ENCODE data around the gene FNTB. TPM values are rescaled to one million over a fixed set of nuclear protein-coding genes. Genes with fewer than 3 reads are reported as not detected.

Gene FNTB
- total RNA-seq, 1 donor from 2014 or later = 19.9 TPM

DNA sequence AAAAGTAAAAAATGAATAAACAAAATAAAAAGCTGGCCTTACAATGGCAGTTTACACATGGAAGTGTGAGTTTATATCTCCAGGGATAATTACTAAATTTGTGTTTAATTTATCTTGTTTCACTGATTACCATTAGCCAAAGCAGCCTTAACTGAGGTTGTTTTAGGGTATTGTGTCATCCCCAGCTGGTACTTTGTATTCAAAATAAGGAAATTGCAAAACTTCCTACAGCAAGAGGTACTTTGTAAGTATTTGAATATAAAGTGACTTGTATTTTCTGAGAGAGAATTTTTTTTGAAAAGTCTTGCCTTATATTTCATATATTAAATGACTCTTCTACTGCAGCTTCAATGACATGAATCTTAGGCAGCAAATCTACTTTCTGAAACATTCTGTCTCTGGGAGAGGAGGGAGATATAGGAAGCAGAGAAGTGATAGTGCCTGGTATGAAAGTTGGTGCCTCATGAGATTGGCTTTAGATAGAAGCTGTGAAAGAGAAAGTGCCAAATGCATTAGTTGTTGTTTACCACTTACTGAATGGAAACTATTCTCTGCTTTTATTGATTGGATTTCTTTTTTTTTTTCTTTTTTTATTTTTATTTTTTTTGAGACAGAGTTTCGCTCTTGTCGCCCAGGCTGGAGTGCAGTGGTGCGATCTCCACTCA is 6.7 kb downstream of the FNTB start:
- H4K20me1 ChIP-seq (ENCODE audit: insufficient read depth, low read length) = no peaks in the 10 kb centered on the region
- FAIRE-seq (no peak), DNase-seq (ENCODE audit: low read depth) (no peak)
- no peaks in the 10 kb centered on the region for H3K9me3 ChIP-seq (ENCODE audit: insufficient read depth, low read depth, low read length)
- no peak overlapping the region for H3K27ac ChIP-seq (ENCODE audit: low read depth, low read length)
- Mint-ChIP-seq H3K27me3 (ENCODE audit: low read depth, unreplicated experiment) (no peaks in the 10 kb centered on the region), H3K36me3 (ENCODE audit: low read depth, unreplicated experiment) (no peaks in the 10 kb centered on the region), H3K4me3 (ENCODE audit: unreplicated experiment) (no peak overlapping the region), H3K27ac (ENCODE audit: unreplicated experiment) (no peak overlapping the region), H3K9me3 (ENCODE audit: unreplicated experiment) (no peaks in the 10 kb centered on the region), H3K4me1 (ENCODE audit: low read depth, unreplicated experiment) (peaks cover 9% of the 10 kb centered on the region)
- H3K27me3 ChIP-seq (ENCODE audit: insufficient read depth, low read length) = no peaks in the 10 kb centered on the region
- peaks cover 1% of the 10 kb centered on the region for H3K4me1 ChIP-seq (ENCODE audit: insufficient read depth, low read length)
- no peak for TF ChIP-seq EZH2 (IDR thresholded peaks at IDR 0.05; ENCODE audit: insufficient read depth, low read length)
- TF ChIP-seq CTCF (IDR thresholded peaks at IDR 0.05; ENCODE audit: insufficient read depth, low read depth, low read length) = no peak
- H3K36me3 ChIP-seq (ENCODE audit: insufficient read depth, low read length) = no peaks in the 10 kb centered on the region
- H2AFZ ChIP-seq (ENCODE audit: low read depth, low read length) = no peak overlapping the region
- H3K9ac ChIP-seq (ENCODE audit: low read length) = no peak overlapping the region
- H3K4me2 ChIP-seq (ENCODE audit: low read length) = no peak overlapping the region
- no peak overlapping the region for H3K4me3 ChIP-seq (ENCODE audit: insufficient read depth, low read depth, low read length)
- H3K79me2 ChIP-seq (ENCODE audit: insufficient read depth, low read length) = peaks cover 53% of the 10 kb centered on the region

DNA sequence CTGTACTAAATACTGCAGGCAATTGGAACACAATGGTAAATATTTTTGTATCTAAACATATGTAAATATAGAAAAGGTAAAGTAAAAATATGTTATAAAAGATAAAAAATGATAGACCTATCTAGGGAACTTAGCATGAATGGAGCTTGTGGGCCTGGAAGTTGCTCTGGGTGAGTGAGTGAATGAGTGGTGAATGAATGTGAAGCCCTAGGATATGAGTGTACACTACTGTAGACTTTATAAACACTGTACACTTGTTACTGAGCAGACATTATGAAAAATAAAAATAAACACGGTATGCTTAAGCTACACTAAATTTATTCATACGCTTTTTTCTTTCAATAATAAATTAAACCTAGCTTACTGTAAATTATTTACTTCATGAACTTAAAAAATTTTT is 7.8 kb downstream of the FNTB start:
- Mint-ChIP-seq H3K4me1 (ENCODE audit: low read depth, unreplicated experiment) (peaks cover 11% of the 10 kb centered on the region), H3K27me3 (ENCODE audit: low read depth, unreplicated experiment) (no peaks in the 10 kb centered on the region), H3K4me3 (ENCODE audit: unreplicated experiment) (no peak overlapping the region), H3K27ac (ENCODE audit: unreplicated experiment) (no peak overlapping the region), H3K9me3 (ENCODE audit: unreplicated experiment) (no peaks in the 10 kb centered on the region), H3K36me3 (ENCODE audit: low read depth, unreplicated experiment) (no peaks in the 10 kb centered on the region)
- FAIRE-seq (no peak), DNase-seq (ENCODE audit: low read depth) (no peak)
- no peak overlapping the region for H3K27ac ChIP-seq (ENCODE audit: low read depth, low read length)
- H3K4me1 ChIP-seq (ENCODE audit: insufficient read depth, low read length) = peaks cover 5% of the 10 kb centered on the region
- no peaks in the 10 kb centered on the region for H3K27me3 ChIP-seq (ENCODE audit: insufficient read depth, low read length)
- H3K9ac ChIP-seq (ENCODE audit: low read length) = no peak overlapping the region
- no peak overlapping the region for H3K4me3 ChIP-seq (ENCODE audit: insufficient read depth, low read depth, low read length)
- no peaks in the 10 kb centered on the region for H3K36me3 ChIP-seq (ENCODE audit: insufficient read depth, low read length)
- TF ChIP-seq CTCF (IDR thresholded peaks at IDR 0.05; ENCODE audit: insufficient read depth, low read depth, low read length) = no peak
- TF ChIP-seq EZH2 (IDR thresholded peaks at IDR 0.05; ENCODE audit: insufficient read depth, low read length) = no peak
- no peak overlapping the region for H3K4me2 ChIP-seq (ENCODE audit: low read length)
- H3K9me3 ChIP-seq (ENCODE audit: insufficient read depth, low read depth, low read length) = no peaks in the 10 kb centered on the region
- H2AFZ ChIP-seq (ENCODE audit: low read depth, low read length) = no peak overlapping the region
- no peaks in the 10 kb centered on the region for H4K20me1 ChIP-seq (ENCODE audit: insufficient read depth, low read length)
- H3K79me2 ChIP-seq (ENCODE audit: insufficient read depth, low read length) = peaks cover 43% of the 10 kb centered on the region

- H3K27me3 ChIP-seq (ENCODE audit: insufficient read depth, low read length) = no peaks in the 10 kb centered on the region
- no peak for TF ChIP-seq EZH2 (IDR thresholded peaks at IDR 0.05; ENCODE audit: insufficient read depth, low read length)
- TF ChIP-seq CTCF (IDR thresholded peaks at IDR 0.05; ENCODE audit: insufficient read depth, low read depth, low read length) = no peak
- H3K36me3 ChIP-seq (ENCODE audit: insufficient read depth, low read length) = no peaks in the 10 kb centered on the region
- no peak overlapping the region for H3K4me2 ChIP-seq (ENCODE audit: low read length)
- Mint-ChIP-seq H3K9me3 (ENCODE audit: unreplicated experiment) (no peaks in the 10 kb centered on the region), H3K4me1 (ENCODE audit: low read depth, unreplicated experiment) (peaks cover 13% of the 10 kb centered on the region), H3K27ac (ENCODE audit: unreplicated experiment) (no peak overlapping the region), H3K36me3 (ENCODE audit: low read depth, unreplicated experiment) (no peaks in the 10 kb centered on the region), H3K4me3 (ENCODE audit: unreplicated experiment) (no peak overlapping the region), H3K27me3 (ENCODE audit: low read depth, unreplicated experiment) (no peaks in the 10 kb centered on the region)
- no peak overlapping the region for H3K9ac ChIP-seq (ENCODE audit: low read length)
- peaks cover 5% of the 10 kb centered on the region for H3K4me1 ChIP-seq (ENCODE audit: insufficient read depth, low read length)
- no peaks in the 10 kb centered on the region for H4K20me1 ChIP-seq (ENCODE audit: insufficient read depth, low read length)
- no peaks in the 10 kb centered on the region for H3K9me3 ChIP-seq (ENCODE audit: insufficient read depth, low read depth, low read length)
- no peak overlapping the region for H2AFZ ChIP-seq (ENCODE audit: low read depth, low read length)
- FAIRE-seq (no peak), DNase-seq (ENCODE audit: low read depth) (no peak)
- H3K27ac ChIP-seq (ENCODE audit: low read depth, low read length) = no peak overlapping the region
- no peak overlapping the region for H3K4me3 ChIP-seq (ENCODE audit: insufficient read depth, low read depth, low read length)
- H3K79me2 ChIP-seq (ENCODE audit: insufficient read depth, low read length) = peaks cover 40% of the 10 kb centered on the region
Measured at GRCh38 chr14:64995291-64995690, 8.6 kb downstream of the FNTB start.

Measured in astrocyte (in vitro differentiated cells and primary cell).